Fibroblast of mammary gland (primary cell): ENCODE data around the gene ZBTB21.
A peak's percentile ranks its signal among the peaks of the same experiment; 100 is the strongest.

ENCODE experiments used
- DNase-seq: peaks from one replicate; pipeline ENCODE4 v3.0.0-alpha.2; 2010; ENCODE audit warnings: low read depth
- H3K4me3 ChIP-seq: 2 replicates; pipeline ENCODE4 v1.5.1; 2011; ENCODE audit warnings: low read depth, mild to moderate bottlenecking, low read length, moderate library complexity; ENCODE audit not compliant: control insufficient read depth
- CTCF ChIP-seq: conservative IDR thresholded peaks from 2 replicates; pipeline ENCODE4 v1.5.1; 2011; ENCODE audit warnings: low read depth, low read length, inconsistent platforms; ENCODE audit not compliant: control insufficient read depth, insufficient read depth

The ZBTB21 gene

GRCh38 chr21:42006765-42007164 lies 3.4 kb downstream of the ZBTB21 start:
- DNase-seq = peak; percentile 34
- no peak for TF ChIP-seq CTCF
- no peak overlapping the region for H3K4me3 ChIP-seq

- DNase-seq = no peak
- no peak for TF ChIP-seq CTCF
- H3K4me3 ChIP-seq = no peak overlapping the region
Observed at GRCh38 chr21:42004406-42005199, 5.6 kb downstream of the ZBTB21 start.

- DNase-seq = peak; percentile 90
- H3K4me3 ChIP-seq = no peak overlapping the region
- TF ChIP-seq CTCF = no peak
Observed at GRCh38 chr21:42003051-42003461, 7.1 kb downstream of the ZBTB21 start.

- peak; percentile 95 for DNase-seq
- TF ChIP-seq CTCF = no peak
- H3K4me3 ChIP-seq = no peak overlapping the region
Observed at GRCh38 chr21:42002421-42002958, 7.7 kb downstream of the ZBTB21 start.

- no peak for TF ChIP-seq CTCF
- no peak overlapping the region for H3K4me3 ChIP-seq
- DNase-seq = no peak
Observed at GRCh38 chr21:42001781-42002180, 8.4 kb downstream of the ZBTB21 start.

GRCh38 chr21:42000908-42001307 lies 9.3 kb downstream of the ZBTB21 start:
- H3K4me3 ChIP-seq = no peak overlapping the region
- no peak for TF ChIP-seq CTCF
- no peak for DNase-seq
